Cardiac muscle cell (in vitro differentiated cells and primary cell): ENCODE measurements around the gene CEACAM19. TPM values are rescaled to one million over a fixed set of nuclear protein-coding genes. Genes with fewer than 3 reads are reported as not detected.

Experiments used
- DNase-seq, 2 donors: peaks; one replicate each; pipeline versions ENCODE4 v3.0.0 to v3.0.0-alpha.2; 2010 to 2017; ENCODE audit warnings: low read depth in 1 of 2, low spot score in 1 of 2
- H3K27ac ChIP-seq: fragments of 200-600 bp; sonication (generic); 2 replicates; pipeline ENCODE4 v1.5.1; 2016
- H3K27me3 ChIP-seq: fragments of 200-600 bp; sonication (generic); 2 replicates; pipeline ENCODE4 v1.6.0; 2016; ENCODE audit warnings: control low read depth
- H3K36me3 ChIP-seq: fragments of 200-600 bp; sonication (generic); 2 replicates; pipeline ENCODE4 v1.5.1; 2016; ENCODE audit warnings: control low read depth
- H3K4me1 ChIP-seq: fragments of 200-600 bp; sonication (generic); 2 replicates; pipeline ENCODE4 v1.8.1; 2017; ENCODE audit warnings: low read depth, mild to moderate bottlenecking, mixed run types
- H3K4me3 ChIP-seq: fragments of 200-600 bp; sonication (generic); 2 replicates; pipeline ENCODE4 v1.5.1; 2016; ENCODE audit warnings: mild to moderate bottlenecking
- H3K9me3 ChIP-seq: fragments of 200-600 bp; sonication (generic); 2 replicates; pipeline ENCODE4 v1.5.1; 2017; ENCODE audit warnings: low read depth, mild to moderate bottlenecking, control low read depth
- polyA plus RNA-seq: library from polyadenylated mRNA; unstranded; fragments of >200 nt; fragmentation: Nextera tagmentation; extraction: Ambion mirVana; gene quantifications from 2 replicates; pipeline ENCODE4 v1.2.1, GENCODE V29; 2016
- total RNA-seq: library from RNA; depleted of rRNA; stranded (reverse); fragments of >200 nt; gene quantifications from 2 replicates; pipeline ENCODE4 v1.2.3, GENCODE V29; 2016
- TF ChIP-seq, protein P1 (sequence below): IDR thresholded peaks from 2 replicates; pipeline ENCODE4 v1.5.1; 2012; ENCODE audit warnings: low read depth, mild to moderate bottlenecking, low read length

CEACAM19 gene
- total and polyA plus RNA-seq, 2 experiments from 2014 or later = 4.3 to 8.4 TPM

DNA sequence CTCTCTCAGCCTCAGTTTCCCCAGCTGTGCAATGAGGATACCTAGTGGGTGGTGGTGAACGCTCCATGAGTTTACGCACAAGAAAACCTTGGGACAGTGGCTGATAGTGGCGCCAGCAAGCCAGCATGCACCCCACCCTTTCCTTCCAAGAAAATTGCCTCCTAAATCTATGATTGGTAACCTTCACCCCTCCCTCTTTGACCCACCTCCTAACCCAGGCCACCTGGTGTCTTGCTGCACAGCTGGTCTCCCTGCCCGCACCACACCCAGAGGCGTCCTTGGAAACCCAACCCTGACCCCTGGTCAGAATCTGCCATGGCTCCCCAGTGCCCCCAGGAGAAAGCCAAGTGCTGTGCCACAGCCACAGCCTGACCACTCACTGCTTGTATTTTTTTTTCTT, 54.4 kb downstream of the CEACAM19 start:
- Histone ChIP-seq H3K36me3 (no peaks in the 10 kb centered on the region), H3K27me3 (no peaks in the 10 kb centered on the region), H3K4me1 (no peaks in the 10 kb centered on the region), H3K9me3 (no peaks in the 10 kb centered on the region), H3K4me3 (no peak overlapping the region), H3K27ac (no peak overlapping the region)
- no peak for DNase-seq
- TF ChIP-seq, protein P1, sequence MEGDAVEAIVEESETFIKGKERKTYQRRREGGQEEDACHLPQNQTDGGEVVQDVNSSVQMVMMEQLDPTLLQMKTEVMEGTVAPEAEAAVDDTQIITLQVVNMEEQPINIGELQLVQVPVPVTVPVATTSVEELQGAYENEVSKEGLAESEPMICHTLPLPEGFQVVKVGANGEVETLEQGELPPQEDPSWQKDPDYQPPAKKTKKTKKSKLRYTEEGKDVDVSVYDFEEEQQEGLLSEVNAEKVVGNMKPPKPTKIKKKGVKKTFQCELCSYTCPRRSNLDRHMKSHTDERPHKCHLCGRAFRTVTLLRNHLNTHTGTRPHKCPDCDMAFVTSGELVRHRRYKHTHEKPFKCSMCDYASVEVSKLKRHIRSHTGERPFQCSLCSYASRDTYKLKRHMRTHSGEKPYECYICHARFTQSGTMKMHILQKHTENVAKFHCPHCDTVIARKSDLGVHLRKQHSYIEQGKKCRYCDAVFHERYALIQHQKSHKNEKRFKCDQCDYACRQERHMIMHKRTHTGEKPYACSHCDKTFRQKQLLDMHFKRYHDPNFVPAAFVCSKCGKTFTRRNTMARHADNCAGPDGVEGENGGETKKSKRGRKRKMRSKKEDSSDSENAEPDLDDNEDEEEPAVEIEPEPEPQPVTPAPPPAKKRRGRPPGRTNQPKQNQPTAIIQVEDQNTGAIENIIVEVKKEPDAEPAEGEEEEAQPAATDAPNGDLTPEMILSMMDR = no peak

DNA sequence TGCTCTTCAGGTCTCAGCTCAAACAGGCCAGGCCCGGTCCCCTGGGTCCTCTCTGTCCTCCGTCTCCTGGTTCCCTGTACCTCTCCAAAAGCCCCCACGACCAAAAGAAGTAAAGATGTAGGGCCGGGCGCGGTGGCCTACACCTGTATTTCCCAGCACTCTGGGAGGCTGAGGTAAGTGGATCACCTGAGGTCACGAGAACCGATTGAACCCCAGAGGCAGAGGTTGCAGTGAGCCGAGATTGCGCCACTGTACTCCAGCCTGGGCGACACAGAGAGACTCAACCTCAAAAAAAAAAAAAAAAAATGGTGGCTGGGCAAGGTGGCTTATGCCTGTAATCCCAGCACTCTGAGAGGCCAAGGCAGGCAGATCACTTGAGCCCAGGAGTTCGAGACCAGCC, 55.2 kb downstream of the CEACAM19 start:
- Histone ChIP-seq H3K4me1 (no peaks in the 10 kb centered on the region), H3K9me3 (no peaks in the 10 kb centered on the region), H3K27ac (no peak overlapping the region), H3K4me3 (no peak overlapping the region), H3K27me3 (no peaks in the 10 kb centered on the region), H3K36me3 (no peaks in the 10 kb centered on the region)
- TF ChIP-seq, protein P1 = no peak
- DNase-seq = no peak

DNA sequence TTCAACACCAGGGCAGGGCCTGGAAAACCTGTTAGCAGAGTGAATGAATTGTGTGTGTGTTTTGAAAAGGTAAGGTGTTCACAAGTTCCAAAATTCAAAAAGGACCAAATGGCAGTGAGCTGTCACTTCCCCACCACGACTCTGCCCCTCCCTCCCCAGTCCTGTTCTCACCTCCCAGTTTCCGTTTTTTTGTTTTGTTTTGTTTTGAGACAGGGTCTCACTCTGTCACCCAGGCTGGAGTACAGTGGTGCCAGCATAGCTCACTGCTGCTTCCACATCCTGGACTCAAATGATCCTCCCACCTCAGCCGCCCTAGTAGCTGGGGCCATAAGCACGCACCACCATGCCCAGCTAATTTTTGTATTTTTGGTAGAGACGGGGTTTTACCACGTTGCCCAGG, 56.9 kb downstream of the CEACAM19 start:
- TF ChIP-seq, protein P1 = no peak
- Histone ChIP-seq H3K27ac (no peak overlapping the region), H3K9me3 (no peaks in the 10 kb centered on the region), H3K36me3 (no peaks in the 10 kb centered on the region), H3K27me3 (no peaks in the 10 kb centered on the region), H3K4me3 (no peak overlapping the region), H3K4me1 (no peaks in the 10 kb centered on the region)
- DNase-seq = no peak

DNA sequence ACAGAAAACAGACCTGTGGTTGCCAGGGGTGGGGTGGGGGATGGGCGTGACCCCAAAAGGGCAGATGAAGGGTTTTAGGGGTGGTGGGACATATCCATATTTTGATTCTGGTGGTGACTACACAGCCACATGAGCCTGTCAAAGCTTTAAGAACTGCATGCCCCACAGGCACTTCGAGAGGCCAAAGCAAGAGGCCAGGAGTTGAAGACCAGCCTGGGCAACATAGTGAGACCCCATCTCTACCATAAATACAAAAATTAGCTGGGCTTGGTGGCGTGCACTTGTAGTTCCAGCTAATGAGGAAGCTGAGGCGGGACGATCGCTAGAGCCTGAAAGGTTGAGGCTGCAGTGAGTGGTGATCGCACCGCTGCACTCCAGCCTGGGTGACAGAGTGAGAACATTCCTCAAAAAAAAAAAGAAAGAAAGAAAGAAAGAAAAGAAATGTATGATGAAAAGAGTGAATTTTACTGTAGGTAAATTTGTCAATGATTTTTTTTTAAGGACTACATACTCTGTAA, 58.3 kb downstream of the CEACAM19 start:
- H3K27me3 ChIP-seq = no peaks in the 10 kb centered on the region
- H3K4me1 ChIP-seq = no peaks in the 10 kb centered on the region
- H3K27ac ChIP-seq = no peak overlapping the region
- H3K4me3 ChIP-seq = no peak overlapping the region
- DNase-seq = no peak
- no peaks in the 10 kb centered on the region for H3K36me3 ChIP-seq
- TF ChIP-seq, protein P1 = no peak
- H3K9me3 ChIP-seq = no peaks in the 10 kb centered on the region

DNA sequence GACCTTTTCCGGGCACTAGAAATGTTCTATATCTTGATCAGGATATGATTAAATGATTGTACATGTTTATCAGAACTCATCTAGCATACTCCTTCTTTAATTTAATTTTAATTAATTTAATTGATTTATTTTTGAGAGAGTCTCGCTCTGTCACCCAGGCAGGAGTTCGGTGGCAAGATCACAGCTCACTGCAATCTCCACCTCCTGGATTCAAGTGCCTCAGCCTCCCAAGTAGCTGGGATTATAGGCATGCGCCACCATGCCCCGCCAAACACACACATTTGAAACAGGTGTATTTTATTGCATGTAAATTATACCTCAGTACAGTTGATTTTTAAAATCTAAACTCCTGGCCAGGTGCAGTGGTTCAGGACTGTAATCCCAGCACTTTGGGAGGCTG, 59.8 kb downstream of the CEACAM19 start:
- H3K4me1 ChIP-seq = no peaks in the 10 kb centered on the region
- H3K9me3 ChIP-seq = no peaks in the 10 kb centered on the region
- no peaks in the 10 kb centered on the region for H3K36me3 ChIP-seq
- no peak for DNase-seq
- TF ChIP-seq, protein P1 = no peak
- no peak overlapping the region for H3K4me3 ChIP-seq
- no peak overlapping the region for H3K27ac ChIP-seq
- no peaks in the 10 kb centered on the region for H3K27me3 ChIP-seq

DNA sequence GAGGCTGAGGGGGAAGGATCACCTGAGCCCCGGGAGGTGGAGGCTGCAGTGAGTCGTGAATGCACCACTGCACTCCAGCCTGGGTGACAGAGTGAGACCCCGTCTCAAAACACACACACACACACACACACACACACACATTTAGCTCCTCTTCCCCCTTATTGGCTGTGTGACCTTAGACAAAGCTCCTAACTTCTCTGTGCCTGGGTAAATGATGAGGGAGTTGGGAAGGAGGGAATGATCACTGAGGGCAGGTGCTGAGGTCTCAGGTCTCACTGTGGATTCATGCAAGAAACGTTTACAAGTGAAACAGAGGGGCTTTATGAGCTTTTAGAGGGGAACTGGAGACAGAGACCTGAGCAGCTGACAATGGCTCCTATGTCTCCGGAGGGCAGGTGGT, 60.3 kb downstream of the CEACAM19 start:
- Histone ChIP-seq H3K4me1 (no peaks in the 10 kb centered on the region), H3K27ac (no peak overlapping the region), H3K27me3 (no peaks in the 10 kb centered on the region), H3K36me3 (no peaks in the 10 kb centered on the region), H3K4me3 (no peak overlapping the region), H3K9me3 (no peaks in the 10 kb centered on the region)
- TF ChIP-seq, protein P1 = no peak
- no peak for DNase-seq
